Measurements from ENCODE around the gene PLP1. TPM values are rescaled to one million over a fixed set of nuclear protein-coding genes. Genes with fewer than 3 reads are reported as not detected.
"Not testable (repeated sequence)": the region's sequence is repeated elsewhere in the genome, so short reads cannot be mapped to it uniquely, and the experiment has no call there.

PLP1 gene
- total RNA-seq, 2 donors from 2014 or later: not detected

DNA sequence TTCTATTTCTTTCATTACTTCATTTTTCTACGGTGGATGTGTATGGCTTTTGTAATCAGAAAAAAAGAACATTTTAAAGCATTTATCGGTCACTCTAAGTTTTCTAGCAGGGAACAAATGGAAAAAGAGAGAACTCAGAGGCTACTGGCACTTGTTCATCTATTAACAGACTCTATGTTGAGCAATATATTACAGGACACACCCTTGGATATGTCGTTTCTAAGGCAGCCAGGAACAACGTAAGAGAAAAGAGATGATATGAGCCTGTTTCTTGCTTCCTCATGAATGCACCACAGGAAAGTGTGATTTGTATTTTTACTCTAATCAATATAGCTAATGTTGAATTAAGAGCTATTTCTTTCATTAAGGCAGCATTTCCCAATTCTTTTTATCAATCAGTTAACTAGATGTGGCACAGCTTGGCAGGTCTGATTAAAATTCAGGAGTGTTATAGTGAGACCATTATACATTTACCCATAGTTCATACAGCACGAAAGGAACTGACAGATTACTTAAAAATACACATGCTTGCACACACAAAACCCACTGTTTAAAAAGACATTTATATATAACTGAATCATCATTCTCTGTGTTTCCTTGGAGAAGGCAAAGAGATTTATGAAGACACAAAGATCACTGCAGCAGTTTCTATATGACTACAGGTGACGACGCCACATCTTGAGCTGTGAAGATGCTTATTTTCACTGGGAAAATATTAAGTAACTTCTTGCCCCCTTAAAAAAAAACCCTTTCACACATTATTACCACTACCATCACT is 42.4 kb downstream of the PLP1 start:
- H3K9me3 Mint-ChIP-seq: no peaks in the 10 kb centered on the region
- no peak overlapping the region for H3K27ac Mint-ChIP-seq
- H3K27me3 Mint-ChIP-seq (ENCODE audit: low read depth): peaks cover 29% of the 10 kb centered on the region
- H3K4me1 Mint-ChIP-seq (ENCODE audit: low read depth): no peaks in the 10 kb centered on the region
- no peak overlapping the region for H3K4me3 Mint-ChIP-seq
- ATAC-seq (replicated peaks in 1 of 2): no peak
- no peaks in the 10 kb centered on the region for H3K36me3 Mint-ChIP-seq (ENCODE audit: insufficient read depth in 2 of 2)
- DNase-seq: no peak

DNA sequence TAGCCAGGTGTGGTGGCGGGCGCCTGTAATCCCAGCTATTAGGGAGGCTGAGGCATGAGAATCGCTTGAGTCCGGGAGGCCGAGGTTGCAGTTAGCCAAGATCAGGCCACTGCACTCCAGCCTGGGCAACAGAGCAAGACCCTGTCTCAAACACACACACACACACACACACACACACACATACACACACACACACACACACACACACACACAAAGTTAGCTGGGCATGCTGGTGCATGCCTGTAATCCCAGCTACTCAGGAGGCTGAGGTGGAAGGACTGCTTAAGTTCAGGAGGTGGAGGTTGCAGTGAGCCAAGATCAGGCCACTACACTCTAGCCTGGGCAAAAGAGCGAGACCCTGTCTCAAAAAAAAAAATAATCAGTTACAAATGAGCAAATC is 44.2 kb downstream of the PLP1 start:
- not testable (repeated sequence) for H3K4me3 Mint-ChIP-seq; DNase-seq; H3K27ac Mint-ChIP-seq; H3K9me3 Mint-ChIP-seq; ATAC-seq (replicated peaks in 1 of 2); H3K4me1 Mint-ChIP-seq (ENCODE audit: low read depth); H3K36me3 Mint-ChIP-seq (ENCODE audit: insufficient read depth in 2 of 2)
- peaks cover 18% of the 10 kb centered on the region for H3K27me3 Mint-ChIP-seq (ENCODE audit: low read depth)

DNA sequence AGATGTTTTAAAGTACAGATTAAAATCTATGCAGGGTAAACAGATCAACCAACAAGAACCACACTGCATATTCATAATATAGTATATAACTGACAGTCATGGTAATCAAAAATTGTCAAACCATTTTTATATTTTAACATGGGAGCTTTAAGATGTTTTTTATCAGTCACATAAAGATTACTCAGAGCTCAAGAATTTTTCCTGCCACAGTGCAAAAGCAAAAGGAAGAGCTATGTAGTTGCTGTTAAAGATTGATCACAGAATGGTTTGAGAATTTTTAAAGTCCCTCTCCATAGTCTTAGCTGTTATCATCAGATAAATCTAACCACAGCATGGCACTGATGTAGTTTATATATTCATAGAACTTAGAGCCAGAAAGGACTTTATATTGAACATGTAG is 47.0 kb downstream of the PLP1 start:
- Mint-ChIP-seq H3K4me3 (no peak overlapping the region), H3K27ac (no peak overlapping the region), H3K36me3 (ENCODE audit: insufficient read depth in 2 of 2) (no peaks in the 10 kb centered on the region), H3K27me3 (ENCODE audit: low read depth) (peaks cover 7% of the 10 kb centered on the region), H3K4me1 (ENCODE audit: low read depth) (peaks cover 4% of the 10 kb centered on the region), H3K9me3 (no peaks in the 10 kb centered on the region)
- DNase-seq (no peak), ATAC-seq (replicated peaks in 1 of 2) (no peak)

DNA sequence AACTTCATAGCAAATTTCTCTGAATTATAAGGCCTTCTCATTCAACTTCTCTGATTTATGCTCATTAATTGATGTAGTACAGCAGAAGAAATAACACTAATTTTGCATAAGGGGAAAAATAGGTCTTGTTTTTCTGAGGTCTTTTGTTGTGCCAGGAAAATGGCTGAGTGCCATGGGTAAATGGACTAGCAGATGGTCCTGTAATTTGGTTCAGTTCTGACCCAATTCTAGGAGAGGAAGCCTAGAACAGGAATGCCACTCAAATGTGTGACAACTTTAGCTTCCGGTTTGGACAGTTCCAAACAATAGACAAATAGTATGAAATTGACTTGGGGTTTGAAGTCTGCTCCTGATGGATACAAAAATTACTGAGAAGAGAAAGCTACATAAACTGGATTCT is 49.2 kb downstream of the PLP1 start:
- peaks cover 16% of the 10 kb centered on the region for H3K27me3 Mint-ChIP-seq (ENCODE audit: low read depth)

DNA sequence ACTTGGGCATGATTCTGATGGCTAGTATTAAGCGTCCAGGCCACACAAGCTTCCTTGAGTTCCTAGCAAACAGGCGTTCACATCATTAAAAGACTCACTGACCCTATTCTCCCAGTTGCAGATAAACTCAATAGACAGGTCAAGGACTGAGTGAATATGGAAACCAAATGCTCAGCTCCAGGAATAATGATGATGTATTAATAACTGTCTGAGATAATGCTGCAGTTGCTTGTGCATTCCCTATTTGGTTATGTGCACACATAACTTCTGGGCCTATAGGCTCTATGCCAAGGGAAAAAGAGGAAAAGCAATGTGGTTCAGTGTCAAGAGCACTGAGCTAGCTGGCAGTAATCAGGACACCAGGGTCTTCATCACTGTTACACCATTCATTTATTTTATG is 51.9 kb downstream of the PLP1 start:
- Mint-ChIP-seq H3K27me3 (ENCODE audit: low read depth) (peaks cover 39% of the 10 kb centered on the region), H3K36me3 (ENCODE audit: insufficient read depth in 2 of 2) (peaks cover 0 to 1% of the 10 kb centered on the region in 2 donors), H3K4me1 (ENCODE audit: low read depth) (peaks cover 9% of the 10 kb centered on the region), H3K4me3 (no peak overlapping the region), H3K27ac (no peak overlapping the region), H3K9me3 (no peaks in the 10 kb centered on the region)
- DNase-seq (no peak), ATAC-seq (replicated peaks in 1 of 2) (no peak)

More for the DNA sequence above, 49.2 kb downstream of the PLP1 start:
- no peak overlapping the region for H3K27ac Mint-ChIP-seq
- no peak overlapping the region for H3K4me3 Mint-ChIP-seq
- no peaks in the 10 kb centered on the region for H3K36me3 Mint-ChIP-seq (ENCODE audit: insufficient read depth in 2 of 2)
- peaks cover 4% of the 10 kb centered on the region for H3K4me1 Mint-ChIP-seq (ENCODE audit: low read depth)
- no peaks in the 10 kb centered on the region for H3K9me3 Mint-ChIP-seq
- ATAC-seq (replicated peaks in 1 of 2) (no peak), DNase-seq (no peak)

DNA sequence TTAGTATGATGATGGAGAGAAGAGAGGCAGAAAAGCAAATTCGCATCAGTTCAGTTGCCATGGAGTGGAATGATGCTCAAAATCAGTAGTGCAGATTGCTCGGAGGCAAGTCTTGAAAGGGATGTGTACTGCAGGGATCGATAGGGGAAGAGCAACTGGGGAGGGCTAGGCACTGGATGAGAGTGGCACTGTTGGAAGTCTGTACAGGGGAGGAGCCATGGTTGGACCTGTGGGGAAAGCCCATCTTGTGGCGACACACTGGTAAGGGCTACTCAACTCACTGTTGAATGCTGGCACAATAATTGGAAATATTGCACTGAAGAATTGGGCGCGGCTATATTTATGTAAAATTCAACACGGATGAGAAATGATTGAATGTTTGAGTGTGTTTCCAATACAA is 54.2 kb downstream of the PLP1 start:
- H3K4me3 Mint-ChIP-seq: no peak overlapping the region
- no peak overlapping the region for H3K27ac Mint-ChIP-seq
- H3K27me3 Mint-ChIP-seq (ENCODE audit: low read depth): peaks cover 50% of the 10 kb centered on the region
- H3K4me1 Mint-ChIP-seq (ENCODE audit: low read depth): peaks cover 5% of the 10 kb centered on the region
- no peaks in the 10 kb centered on the region for H3K9me3 Mint-ChIP-seq
- ATAC-seq (replicated peaks in 1 of 2) (no peak), DNase-seq (no peak)
- peaks cover 0 to 1% of the 10 kb centered on the region in 2 donors for H3K36me3 Mint-ChIP-seq (ENCODE audit: insufficient read depth in 2 of 2)

DNA sequence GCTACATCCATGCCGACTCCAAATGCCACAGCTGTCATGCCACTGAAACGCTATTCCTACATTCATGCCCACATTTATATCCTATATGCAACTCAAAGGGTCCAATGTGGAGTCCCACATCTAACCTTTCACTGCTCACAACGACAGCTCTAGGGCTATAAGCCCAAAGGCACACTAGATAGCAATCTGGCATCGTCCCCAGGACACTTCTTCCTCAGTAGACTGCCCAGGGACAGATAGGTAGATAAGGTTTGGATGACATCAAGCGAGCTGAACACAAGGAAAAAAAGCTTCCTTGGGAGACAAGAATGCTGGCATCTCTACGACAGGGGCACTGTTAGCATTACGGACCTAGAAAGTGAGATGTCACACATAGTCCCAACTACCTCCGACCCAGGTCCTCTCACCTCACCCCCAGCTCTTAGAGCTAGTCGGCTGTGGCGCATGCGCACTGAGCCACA is 54.7 kb downstream of the PLP1 start:
- DNase-seq: no peak
- H3K4me3 Mint-ChIP-seq: peak overlapping the region; percentile 78 to 85

DNA sequence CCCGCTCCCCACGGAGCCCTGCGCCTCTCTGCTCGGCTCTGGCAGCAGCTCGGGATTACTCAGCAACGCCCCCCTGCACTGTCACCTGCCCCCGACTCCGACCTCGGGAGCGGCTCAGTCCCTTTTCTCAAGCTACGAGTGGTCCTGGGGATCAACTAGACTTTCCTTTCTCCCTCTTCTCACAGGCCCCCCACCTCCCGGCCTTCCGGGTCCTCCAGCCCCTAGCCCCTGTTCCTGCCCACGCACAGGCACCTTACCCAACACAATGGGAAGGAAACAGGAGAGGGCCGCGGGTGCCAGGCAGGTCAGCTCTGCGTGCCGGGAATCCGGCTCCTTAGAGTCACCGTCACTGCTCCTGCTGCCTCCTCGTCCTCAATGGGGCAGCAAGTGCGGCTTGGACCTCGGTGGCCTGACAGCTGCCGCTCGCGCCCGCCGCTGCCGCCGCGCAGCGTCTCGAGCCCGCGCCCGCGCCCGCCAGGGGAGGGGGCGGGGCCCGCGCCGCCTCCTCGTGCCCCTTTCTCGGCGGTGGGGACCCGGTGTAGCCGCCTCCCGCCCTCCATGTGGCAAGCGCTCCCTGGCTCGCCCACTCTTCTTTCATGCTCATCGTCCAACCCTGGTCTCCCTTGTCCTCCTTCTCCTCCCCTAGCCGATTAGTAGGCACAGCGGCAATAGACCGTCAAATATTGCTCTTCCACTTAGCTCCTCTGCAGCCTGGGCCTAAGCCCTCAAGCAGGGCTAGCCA is 55.3 kb downstream of the PLP1 start, which contains the start of gene RAB9B:
Gene RAB9B (minus strand): TSS at position 455 of the 742 bp plus-strand sequence. CDS start 6,473 bp downstream, outside the sequence.
- ATAC-seq (replicated peaks in 1 of 2): peak; percentile 94 to 95
- Mint-ChIP-seq H3K36me3 (ENCODE audit: insufficient read depth in 2 of 2) (peaks cover 0 to 1% of the 10 kb centered on the region in 2 donors), H3K4me1 (ENCODE audit: low read depth) (peaks cover 5% of the 10 kb centered on the region), H3K9me3 (no peaks in the 10 kb centered on the region), H3K27me3 (ENCODE audit: low read depth) (peaks cover 50% of the 10 kb centered on the region), H3K27ac (peak within 1 kb of the TSS; percentile 82), H3K4me3 (peak within 1 kb of the TSS; percentile 84 to 85)
- DNase-seq: peak; percentile 68

More for the DNA sequence above, 54.7 kb downstream of the PLP1 start:
- no peaks in the 10 kb centered on the region for H3K9me3 Mint-ChIP-seq
- peak overlapping the region; percentile 50 for H3K27ac Mint-ChIP-seq
- H3K27me3 Mint-ChIP-seq (ENCODE audit: low read depth): peaks cover 50% of the 10 kb centered on the region
- ATAC-seq (replicated peaks in 1 of 2): no peak
- H3K36me3 Mint-ChIP-seq (ENCODE audit: insufficient read depth in 2 of 2): peaks cover 0 to 1% of the 10 kb centered on the region in 2 donors
- H3K4me1 Mint-ChIP-seq (ENCODE audit: low read depth): peaks cover 5% of the 10 kb centered on the region

DNA sequence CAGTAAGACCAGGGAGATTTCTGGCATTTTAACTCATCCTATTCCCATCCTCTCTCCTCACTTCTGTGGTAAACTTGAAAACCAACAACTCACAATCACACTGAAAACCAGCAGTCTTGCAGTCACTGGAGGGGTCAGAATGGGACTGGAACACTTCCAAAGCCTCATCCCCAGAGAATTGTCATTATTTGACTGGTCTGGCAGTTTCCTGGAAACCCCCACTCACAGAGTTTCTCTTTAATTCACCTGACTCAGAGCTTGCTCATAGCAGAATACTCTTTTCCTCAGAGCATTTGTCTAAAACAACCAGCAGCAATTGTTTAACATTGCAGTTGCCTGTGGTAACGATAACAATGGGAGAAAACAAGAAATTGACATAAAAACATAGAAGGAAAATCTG is 62.8 kb downstream of the PLP1 start:
- H3K4me1 Mint-ChIP-seq (ENCODE audit: low read depth): peaks cover 13% of the 10 kb centered on the region
- ATAC-seq (replicated peaks in 1 of 2) (peak; percentile 79 to 85), DNase-seq (peak; percentile 22 to 23)
- peaks cover 14% of the 10 kb centered on the region for H3K27me3 Mint-ChIP-seq (ENCODE audit: low read depth)
- H3K4me3 Mint-ChIP-seq: peak overlapping the region in 1 of 2 donors; percentile 12
- peaks cover 4 to 7% of the 10 kb centered on the region in 2 donors for H3K9me3 Mint-ChIP-seq
- peak overlapping the region; percentile 67 for H3K27ac Mint-ChIP-seq
- H3K36me3 Mint-ChIP-seq (ENCODE audit: insufficient read depth in 2 of 2): peaks cover 5 to 8% of the 10 kb centered on the region in 2 donors

Other genes with a start within 250 kb of the PLP1 start
- 10 to 100 TPM; 12.9 to 17.7 TPM for gene TCEAL4, start 191.3 kb upstream of the PLP1 start, total RNA-seq
- gene TCEAL3, start 168.9 kb upstream of the PLP1 start, total RNA-seq: 1 to 10 TPM; 5.9 to 6.5 TPM
- gene TCEAL1, start 147.9 kb upstream of the PLP1 start, total RNA-seq: 1 to 10 TPM; 6.1 to 8.7 TPM
- gene MORF4L2, start 90.1 kb upstream of the PLP1 start, total RNA-seq: 100 to 1,000 TPM; 154 to 171 TPM
- under 1 TPM in 1 of 2 donors, not detected in 1; 0.46 TPM for gene TMEM31, start 65.9 kb upstream of the PLP1 start, total RNA-seq
- gene RAB9B, start 55.4 kb downstream of the PLP1 start, total RNA-seq: under 1 TPM; 0.88 to 0.96 TPM
- 10 to 100 TPM in 1 of 2 donors, 1 to 10 TPM in 1; 9.9 to 12.4 TPM for gene TMSB15B, start 185.8 kb downstream of the PLP1 start, total RNA-seq
- gene H2BW1, start 236.9 kb downstream of the PLP1 start, total RNA-seq: not detected